ENCODE results near the gene IPO5. TPM values are rescaled to one million over a fixed set of nuclear protein-coding genes. Genes with fewer than 3 reads are reported as not detected.

Gene IPO5
- total and polyA plus RNA-seq, 2 donors: 35.0 to 62.6 TPM

DNA sequence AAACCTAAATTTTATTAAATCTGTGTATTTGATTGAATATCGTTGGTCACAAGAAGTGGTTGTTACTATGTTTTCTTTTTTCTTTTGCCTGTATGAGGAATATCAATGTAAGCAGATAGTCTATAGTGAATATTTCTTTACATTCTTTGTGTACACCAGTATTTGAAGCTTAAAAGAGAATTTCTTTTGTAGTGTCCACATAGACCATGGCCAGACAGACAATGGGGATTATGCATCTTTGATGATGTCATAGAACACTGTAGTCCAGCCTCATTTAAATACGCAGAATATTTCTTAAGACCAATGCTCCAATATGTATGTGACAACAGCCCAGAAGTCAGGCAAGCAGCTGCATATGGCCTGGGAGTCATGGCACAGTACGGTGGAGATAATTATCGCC lies 64.8 kb downstream of the IPO5 start:
- Histone ChIP-seq H3K9me3 (ENCODE audit: control insufficient read depth in 2 of 2, insufficient read depth in 1 of 2, low read length in 1 of 2) (no peaks in the 10 kb centered on the region), H3K4me3 (ENCODE audit: low read length in 2 of 2) (no peak overlapping the region), H3K27ac (ENCODE audit: low read depth in 1 of 2, low read length in 1 of 2) (no peak overlapping the region), H3K36me3 (ENCODE audit: control insufficient read depth in 2 of 2, insufficient read depth in 2 of 2, low read length in 1 of 2) (peaks cover 33 to 70% of the 10 kb centered on the region in 2 donors), H3K27me3 (ENCODE audit: control insufficient read depth in 2 of 2, insufficient read depth in 1 of 2, low read length in 1 of 2) (no peaks in the 10 kb centered on the region), H3K4me1 (ENCODE audit: control insufficient read depth in 2 of 2, insufficient read depth in 2 of 2, low read length in 2 of 2) (no peaks in the 10 kb centered on the region)
- 99% methylated on average over 4 of the region's 4 CpGs for WGBS
- DNase-seq (ENCODE audit: low read depth in 6 of 9, low spot score in 9 of 9): no peak

DNA sequence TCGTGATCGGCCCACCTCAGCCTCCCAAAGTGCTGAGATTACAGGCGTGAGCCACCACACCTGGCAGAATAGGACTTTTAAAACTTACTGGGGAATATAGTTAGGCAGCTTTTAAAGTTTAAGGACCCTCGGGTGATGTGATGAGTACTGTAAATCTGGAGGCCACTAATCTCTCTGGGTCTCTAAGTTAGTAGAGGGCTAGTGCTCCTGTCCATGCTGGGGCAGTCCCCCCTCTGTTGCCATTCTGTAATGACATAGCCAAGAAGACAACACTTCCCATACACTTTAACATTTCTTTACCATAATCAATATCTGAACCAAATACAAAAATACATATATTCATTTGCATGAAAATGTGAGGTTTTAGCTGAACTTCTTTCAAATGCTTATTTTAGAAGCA lies 65.7 kb downstream of the IPO5 start:
- Histone ChIP-seq H3K4me3 (ENCODE audit: low read length in 2 of 2) (no peak overlapping the region), H3K4me1 (ENCODE audit: control insufficient read depth in 2 of 2, insufficient read depth in 2 of 2, low read length in 2 of 2) (no peaks in the 10 kb centered on the region), H3K27ac (ENCODE audit: low read depth in 1 of 2, low read length in 1 of 2) (no peak overlapping the region), H3K9me3 (ENCODE audit: control insufficient read depth in 2 of 2, insufficient read depth in 1 of 2, low read length in 1 of 2) (no peaks in the 10 kb centered on the region), H3K36me3 (ENCODE audit: control insufficient read depth in 2 of 2, insufficient read depth in 2 of 2, low read length in 1 of 2) (peaks cover 37 to 63% of the 10 kb centered on the region in 2 donors), H3K27me3 (ENCODE audit: control insufficient read depth in 2 of 2, insufficient read depth in 1 of 2, low read length in 1 of 2) (no peaks in the 10 kb centered on the region)
- whole genome bisulfite sequencing: over 99% methylated on average over 4 of the region's 4 CpGs
- DNase-seq (ENCODE audit: low read depth in 6 of 9, low spot score in 9 of 9): no peak

DNA sequence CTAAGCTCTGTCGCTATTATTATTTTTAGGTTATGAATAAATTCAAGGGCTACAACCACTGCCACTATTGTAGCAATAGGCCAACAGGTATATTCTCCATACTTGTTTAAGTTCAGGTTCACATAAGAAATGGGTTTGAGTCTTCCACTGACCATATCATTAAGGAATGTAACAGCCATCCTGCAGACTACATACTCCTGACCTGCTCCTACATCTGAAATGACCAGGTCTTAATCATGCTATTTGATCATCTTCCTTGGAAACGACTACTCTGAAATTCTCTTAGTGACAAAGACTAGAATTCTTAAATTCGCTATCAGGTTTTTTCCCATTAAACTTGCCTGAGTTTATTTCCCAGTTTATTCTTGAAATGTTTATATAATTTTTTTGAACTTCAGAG lies 66.8 kb downstream of the IPO5 start:
- no peaks in the 10 kb centered on the region for H3K27me3 ChIP-seq (ENCODE audit: control insufficient read depth in 2 of 2, insufficient read depth in 1 of 2, low read length in 1 of 2)
- no peaks in the 10 kb centered on the region for H3K9me3 ChIP-seq (ENCODE audit: control insufficient read depth in 2 of 2, insufficient read depth in 1 of 2, low read length in 1 of 2)
- H3K4me3 ChIP-seq (ENCODE audit: low read length in 2 of 2): no peak overlapping the region
- H3K36me3 ChIP-seq (ENCODE audit: control insufficient read depth in 2 of 2, insufficient read depth in 2 of 2, low read length in 1 of 2): peaks cover 37 to 53% of the 10 kb centered on the region in 2 donors
- no peak overlapping the region for H3K27ac ChIP-seq (ENCODE audit: low read depth in 1 of 2, low read length in 1 of 2)
- no peak for DNase-seq (ENCODE audit: low read depth in 6 of 9, low spot score in 9 of 9)
- H3K4me1 ChIP-seq (ENCODE audit: control insufficient read depth in 2 of 2, insufficient read depth in 2 of 2, low read length in 2 of 2): no peaks in the 10 kb centered on the region
- 98% methylated on average over 3 of the region's 3 CpGs for WGBS

DNA sequence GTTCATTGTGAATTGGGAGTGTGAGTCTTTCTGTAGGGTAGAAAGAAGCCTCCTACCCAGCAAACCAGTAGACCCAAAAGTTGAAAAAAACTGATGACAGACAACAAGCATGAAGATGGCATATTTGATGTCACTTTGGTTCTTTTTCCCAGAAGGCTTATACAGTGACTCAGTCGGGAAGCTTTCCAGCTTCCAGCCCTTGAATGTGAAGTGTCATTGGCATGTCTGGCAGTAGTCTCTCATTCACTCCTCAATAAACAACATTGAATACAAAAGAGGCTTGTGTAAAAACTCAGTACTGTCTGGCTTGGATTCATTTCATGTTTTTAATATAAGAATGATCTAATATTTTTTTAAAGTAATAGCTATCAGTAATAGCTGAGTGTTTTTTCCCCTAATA lies 68.7 kb downstream of the IPO5 start:
- H3K27me3 ChIP-seq (ENCODE audit: control insufficient read depth in 2 of 2, insufficient read depth in 1 of 2, low read length in 1 of 2): no peaks in the 10 kb centered on the region
- H3K36me3 ChIP-seq (ENCODE audit: control insufficient read depth in 2 of 2, insufficient read depth in 2 of 2, low read length in 1 of 2): peaks cover 34 to 39% of the 10 kb centered on the region in 2 donors
- no peak overlapping the region for H3K27ac ChIP-seq (ENCODE audit: low read depth in 1 of 2, low read length in 1 of 2)
- H3K4me1 ChIP-seq (ENCODE audit: control insufficient read depth in 2 of 2, insufficient read depth in 2 of 2, low read length in 2 of 2): no peaks in the 10 kb centered on the region
- WGBS: 100% methylated on average over 1 of the region's 1 CpG
- H3K9me3 ChIP-seq (ENCODE audit: control insufficient read depth in 2 of 2, insufficient read depth in 1 of 2, low read length in 1 of 2): no peaks in the 10 kb centered on the region
- no peak overlapping the region for H3K4me3 ChIP-seq (ENCODE audit: low read length in 2 of 2)
- DNase-seq (ENCODE audit: low read depth in 6 of 9, low spot score in 9 of 9): no peak

DNA sequence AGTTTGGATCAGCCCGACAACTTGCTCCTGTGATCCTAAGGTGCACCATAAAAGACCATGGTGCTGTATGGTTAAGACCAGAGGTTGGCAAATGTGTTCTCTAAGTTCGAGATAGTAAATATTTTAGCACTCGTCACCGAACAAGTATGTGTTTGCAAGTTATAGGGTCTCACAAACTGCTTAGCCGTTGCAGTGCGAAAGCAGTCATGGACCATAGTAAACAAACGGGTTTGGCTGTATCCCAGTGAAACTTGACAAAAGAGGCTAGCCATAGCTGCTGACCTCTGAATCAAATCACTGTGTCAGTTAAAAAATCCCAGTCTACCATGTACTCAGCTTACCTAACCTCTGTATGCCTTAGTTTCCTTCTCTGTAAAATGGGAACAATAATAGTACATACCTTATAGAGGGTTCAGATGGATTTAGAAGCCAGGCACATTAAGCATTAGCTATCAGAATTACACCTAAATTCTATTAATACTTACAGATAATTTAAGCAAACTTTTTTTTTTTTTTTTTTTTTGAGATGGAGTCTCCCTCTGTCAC lies 72.1 kb downstream of the IPO5 start:
- Histone ChIP-seq H3K27ac (ENCODE audit: low read depth in 1 of 2, low read length in 1 of 2) (no peak overlapping the region), H3K4me3 (ENCODE audit: low read length in 2 of 2) (no peak overlapping the region), H3K27me3 (ENCODE audit: control insufficient read depth in 2 of 2, insufficient read depth in 1 of 2, low read length in 1 of 2) (no peaks in the 10 kb centered on the region), H3K36me3 (ENCODE audit: control insufficient read depth in 2 of 2, insufficient read depth in 2 of 2, low read length in 1 of 2) (peaks cover 16 to 19% of the 10 kb centered on the region in 2 donors), H3K9me3 (ENCODE audit: control insufficient read depth in 2 of 2, insufficient read depth in 1 of 2, low read length in 1 of 2) (no peaks in the 10 kb centered on the region), H3K4me1 (ENCODE audit: control insufficient read depth in 2 of 2, insufficient read depth in 2 of 2, low read length in 2 of 2) (no peaks in the 10 kb centered on the region)
- DNase-seq (ENCODE audit: low read depth in 6 of 9, low spot score in 9 of 9): no peak
- WGBS: 95% methylated on average over 7 of the region's 7 CpGs

DNA sequence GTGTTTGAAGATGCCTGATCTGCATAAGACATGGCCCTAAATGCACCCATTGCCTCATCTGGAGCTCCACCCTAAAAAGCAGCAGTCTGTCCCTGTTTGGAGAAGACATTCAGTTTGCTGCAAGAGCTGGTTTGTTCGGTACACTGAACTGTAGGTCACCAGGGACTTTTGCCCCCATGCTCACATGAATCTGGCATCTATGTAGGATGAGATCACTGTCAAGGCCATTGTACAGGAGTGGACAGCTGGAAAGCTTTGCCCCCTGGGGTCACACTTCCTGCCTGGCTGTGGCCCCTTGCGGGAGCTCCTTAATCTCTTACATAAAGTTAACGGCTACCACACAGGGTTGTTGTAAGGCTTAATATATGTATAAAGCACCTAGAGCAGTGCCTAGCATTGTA lies 73.0 kb downstream of the IPO5 start:
- H3K27ac ChIP-seq (ENCODE audit: low read depth in 1 of 2, low read length in 1 of 2): no peak overlapping the region
- H3K9me3 ChIP-seq (ENCODE audit: control insufficient read depth in 2 of 2, insufficient read depth in 1 of 2, low read length in 1 of 2): no peaks in the 10 kb centered on the region
- no peak overlapping the region for H3K4me3 ChIP-seq (ENCODE audit: low read length in 2 of 2)
- no peaks in the 10 kb centered on the region for H3K4me1 ChIP-seq (ENCODE audit: control insufficient read depth in 2 of 2, insufficient read depth in 2 of 2, low read length in 2 of 2)
- H3K36me3 ChIP-seq (ENCODE audit: control insufficient read depth in 2 of 2, insufficient read depth in 2 of 2, low read length in 1 of 2): peaks cover 14 to 16% of the 10 kb centered on the region in 2 donors
- no peak for DNase-seq (ENCODE audit: low read depth in 6 of 9, low spot score in 9 of 9)
- 94% methylated on average over 3 of the region's 3 CpGs for WGBS
- H3K27me3 ChIP-seq (ENCODE audit: control insufficient read depth in 2 of 2, insufficient read depth in 1 of 2, low read length in 1 of 2): no peaks in the 10 kb centered on the region

DNA sequence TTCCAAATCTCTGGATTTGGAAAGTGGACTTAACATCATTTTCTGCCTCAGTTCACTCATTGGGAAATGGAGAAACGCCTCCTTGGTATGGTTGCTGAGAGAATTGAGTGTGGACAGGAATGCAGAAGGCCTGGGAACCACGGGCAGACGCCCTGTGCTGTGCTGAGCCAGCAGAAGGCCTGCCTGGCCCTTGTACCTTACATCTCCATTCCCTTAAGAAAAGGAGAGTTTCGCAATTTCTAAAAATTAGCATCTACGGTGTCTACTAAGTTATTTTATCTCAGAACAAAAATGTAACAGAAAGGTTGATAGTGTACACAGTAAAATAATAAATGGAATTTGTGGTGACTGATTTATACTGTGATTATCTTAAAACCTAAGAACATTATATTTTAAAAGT lies 78.7 kb downstream of the IPO5 start:
- Histone ChIP-seq H3K9me3 (ENCODE audit: control insufficient read depth in 2 of 2, insufficient read depth in 1 of 2, low read length in 1 of 2) (no peaks in the 10 kb centered on the region), H3K27ac (ENCODE audit: low read depth in 1 of 2, low read length in 1 of 2) (no peak overlapping the region), H3K4me3 (ENCODE audit: low read length in 2 of 2) (no peak overlapping the region), H3K27me3 (ENCODE audit: control insufficient read depth in 2 of 2, insufficient read depth in 1 of 2, low read length in 1 of 2) (no peaks in the 10 kb centered on the region), H3K4me1 (ENCODE audit: control insufficient read depth in 2 of 2, insufficient read depth in 2 of 2, low read length in 2 of 2) (no peaks in the 10 kb centered on the region), H3K36me3 (ENCODE audit: control insufficient read depth in 2 of 2, insufficient read depth in 2 of 2, low read length in 1 of 2) (no peaks in the 10 kb centered on the region)
- WGBS: 93% methylated on average over 5 of the region's 5 CpGs
- no peak for DNase-seq (ENCODE audit: low read depth in 6 of 9, low spot score in 9 of 9)

DNA sequence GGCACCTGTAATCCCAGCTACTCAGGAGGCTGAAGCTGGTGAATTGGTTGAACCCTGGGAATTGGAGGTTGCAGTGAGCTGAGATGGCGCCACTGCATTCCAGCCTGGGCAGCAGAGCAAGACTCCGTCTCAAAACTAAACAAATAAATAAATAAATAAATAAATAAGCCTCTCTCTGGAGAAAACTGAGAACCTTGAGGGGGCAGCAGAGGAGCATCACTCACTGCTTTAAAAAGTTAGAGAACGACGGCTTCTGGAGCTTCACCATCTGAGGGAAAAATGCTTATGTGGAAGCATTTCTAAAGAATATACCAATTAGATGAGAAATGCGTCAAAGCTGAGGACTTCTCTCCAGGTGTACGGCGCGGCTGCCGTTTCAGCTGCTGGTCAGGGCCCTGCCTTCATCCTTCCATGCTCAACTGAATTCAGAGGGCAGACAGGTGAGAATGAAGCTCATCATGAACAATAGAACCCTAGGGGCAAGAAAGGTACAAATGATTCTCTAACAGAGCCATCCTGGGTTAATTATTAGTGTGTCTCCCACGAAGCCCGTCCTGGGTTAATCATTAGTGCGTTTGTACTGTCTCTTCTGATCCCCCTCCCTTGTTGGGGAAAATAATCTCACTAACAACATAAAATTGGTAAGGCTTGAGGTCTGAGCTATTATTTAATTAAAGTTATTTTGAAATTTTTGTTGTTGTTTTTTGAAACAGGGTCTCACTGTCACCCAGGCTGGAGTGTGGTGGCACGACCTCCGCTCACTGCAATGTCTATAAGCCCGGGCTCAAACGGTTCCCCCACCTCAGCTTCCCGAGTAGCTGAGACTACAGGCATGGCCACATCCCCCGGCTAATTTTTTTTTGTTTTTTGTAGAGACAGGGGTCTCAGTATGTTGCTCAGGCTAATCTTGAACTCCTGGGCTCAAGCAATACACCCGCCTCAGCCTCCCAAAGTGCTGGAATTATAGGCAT lies 80.1 kb downstream of the IPO5 start:
- H3K4me3 ChIP-seq (ENCODE audit: low read length in 2 of 2): no peak overlapping the region
- H3K27me3 ChIP-seq (ENCODE audit: control insufficient read depth in 2 of 2, insufficient read depth in 1 of 2, low read length in 1 of 2): no peaks in the 10 kb centered on the region
- H3K36me3 ChIP-seq (ENCODE audit: control insufficient read depth in 2 of 2, insufficient read depth in 2 of 2, low read length in 1 of 2): no peaks in the 10 kb centered on the region
- no peaks in the 10 kb centered on the region for H3K9me3 ChIP-seq (ENCODE audit: control insufficient read depth in 2 of 2, insufficient read depth in 1 of 2, low read length in 1 of 2)
- WGBS: 79% methylated on average over 19 of the region's 19 CpGs
- DNase-seq (ENCODE audit: low read depth in 6 of 9, low spot score in 9 of 9): peak in 2 of 9 donors; percentile 4 to 34
- H3K27ac ChIP-seq (ENCODE audit: low read depth in 1 of 2, low read length in 1 of 2): no peak overlapping the region
- H3K4me1 ChIP-seq (ENCODE audit: control insufficient read depth in 2 of 2, insufficient read depth in 2 of 2, low read length in 2 of 2): no peaks in the 10 kb centered on the region

DNA sequence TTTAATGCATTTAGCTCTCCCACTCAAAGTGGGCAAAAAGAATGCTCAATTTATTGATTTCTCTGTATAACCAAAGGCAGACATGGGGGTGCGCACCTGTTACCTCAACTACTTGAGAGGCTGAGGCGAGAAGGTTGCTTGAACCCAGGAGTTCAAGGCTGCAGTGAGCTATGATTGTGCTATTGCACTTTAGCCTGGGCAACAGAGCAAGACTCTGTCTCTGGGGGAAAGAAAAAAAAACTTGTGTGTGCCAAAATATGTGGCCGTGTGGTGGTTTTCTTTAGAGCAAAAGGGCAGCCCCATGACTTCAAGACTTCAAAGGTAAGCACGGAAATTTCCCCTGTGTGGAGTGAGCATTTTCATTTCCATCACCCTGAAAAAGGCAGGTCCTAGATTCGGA lies 81.9 kb downstream of the IPO5 start:
- DNase-seq (ENCODE audit: low read depth in 6 of 9, low spot score in 9 of 9): no peak
- no peak overlapping the region for H3K4me3 ChIP-seq (ENCODE audit: low read length in 2 of 2)
- WGBS: 96% methylated on average over 5 of the region's 5 CpGs
- no peaks in the 10 kb centered on the region for H3K36me3 ChIP-seq (ENCODE audit: control insufficient read depth in 2 of 2, insufficient read depth in 2 of 2, low read length in 1 of 2)
- H3K27me3 ChIP-seq (ENCODE audit: control insufficient read depth in 2 of 2, insufficient read depth in 1 of 2, low read length in 1 of 2): no peaks in the 10 kb centered on the region
- H3K4me1 ChIP-seq (ENCODE audit: control insufficient read depth in 2 of 2, insufficient read depth in 2 of 2, low read length in 2 of 2): no peaks in the 10 kb centered on the region
- no peaks in the 10 kb centered on the region for H3K9me3 ChIP-seq (ENCODE audit: control insufficient read depth in 2 of 2, insufficient read depth in 1 of 2, low read length in 1 of 2)
- H3K27ac ChIP-seq (ENCODE audit: low read depth in 1 of 2, low read length in 1 of 2): no peak overlapping the region
